SHP77 treated with DMSO at 0.1 percent for 48 hours (cell line): ENCODE measurements around the gene AGBL1.
"Not testable (repeated sequence)": the region's sequence is repeated elsewhere in the genome, so short reads cannot be mapped to it uniquely, and the experiment has no call there.

Experiments
- DNase-seq: peaks from one replicate; lab custom pipeline; 2025; lab: John Stamatoyannopoulos, UW

The AGBL1 gene

GRCh38 chr15:86522721-86523120 is 443.1 kb downstream of the AGBL1 start:
- no peak for DNase-seq

DNA sequence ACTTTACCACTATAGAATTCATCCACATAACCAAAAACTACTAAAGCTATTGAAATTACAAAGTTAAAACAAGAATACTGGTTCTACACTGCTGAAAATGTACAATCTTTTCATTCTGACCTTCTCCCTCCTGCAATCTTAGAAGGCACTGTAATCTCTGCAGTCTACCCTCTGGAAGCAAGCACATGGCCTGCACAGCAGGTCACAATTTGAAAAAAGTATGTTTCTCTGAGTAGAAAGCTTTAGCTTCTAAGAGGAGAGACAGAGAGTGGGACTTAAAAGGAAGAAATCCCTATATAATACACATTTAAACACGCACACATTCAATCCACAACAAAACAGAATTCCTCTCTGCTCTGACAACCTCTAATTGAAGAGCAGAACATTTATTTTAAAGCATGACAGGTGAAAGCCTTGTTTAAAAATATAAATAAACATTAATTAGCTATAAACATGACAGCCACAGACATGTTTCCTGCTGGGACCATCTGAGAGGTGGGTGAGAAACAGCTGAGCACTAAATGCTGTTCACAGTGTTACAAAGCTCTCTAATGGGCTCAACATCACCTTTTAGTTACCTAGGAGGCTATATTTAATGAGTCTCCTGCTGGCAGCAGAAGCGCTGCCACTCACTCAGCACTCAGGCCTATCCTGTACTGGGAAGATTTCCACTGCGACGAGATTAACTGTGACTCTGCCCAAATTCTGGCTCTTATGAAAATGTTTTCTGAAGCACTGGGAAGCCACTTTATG is 447.4 kb downstream of the AGBL1 start:
- no peak for DNase-seq

- not testable (repeated sequence) for DNase-seq
Observed at GRCh38 chr15:86528094-86528493, 448.4 kb downstream of the AGBL1 start.

DNA sequence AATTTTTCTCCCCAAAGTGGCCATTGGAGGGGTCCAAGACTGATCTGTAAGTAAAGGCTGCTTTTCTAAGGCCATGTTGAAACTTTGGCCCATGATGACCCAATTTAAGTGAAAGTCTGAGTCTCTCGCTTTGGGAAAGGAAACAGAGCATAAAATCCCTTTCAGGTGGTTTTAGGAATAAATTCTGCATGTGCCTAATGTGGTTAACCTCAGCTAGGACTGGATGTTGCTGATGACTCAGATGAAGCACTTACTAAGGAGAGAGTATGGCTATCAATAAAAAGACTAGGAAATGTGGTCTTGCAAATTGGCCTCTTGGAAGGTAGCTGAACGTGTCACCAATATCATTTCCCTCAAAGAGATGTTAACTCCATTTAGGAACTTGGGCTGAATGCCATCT is 458.5 kb downstream of the AGBL1 start:
- DNase-seq = no peak

GRCh38 chr15:86540840-86541467 is 461.3 kb downstream of the AGBL1 start:
- DNase-seq = no peak

DNA sequence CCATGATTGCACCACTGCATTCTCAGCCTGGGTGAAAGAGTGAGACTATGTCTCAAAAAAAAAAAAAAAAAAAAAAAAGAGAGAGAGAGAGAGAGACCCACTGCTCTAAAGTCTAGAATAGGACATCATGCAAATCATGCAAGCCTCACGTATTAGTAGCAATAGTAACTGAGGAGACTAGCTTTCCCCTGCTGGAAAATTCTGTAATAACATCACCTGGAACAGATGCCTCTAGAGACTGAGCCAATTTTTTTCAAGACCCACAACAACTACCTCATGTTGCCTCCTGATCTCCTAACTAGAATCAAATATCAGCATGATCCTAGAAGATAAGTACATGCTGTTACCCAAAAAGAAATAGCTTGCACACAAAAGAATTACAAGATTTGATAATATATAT is 461.9 kb downstream of the AGBL1 start:
- DNase-seq = no peak

DNA sequence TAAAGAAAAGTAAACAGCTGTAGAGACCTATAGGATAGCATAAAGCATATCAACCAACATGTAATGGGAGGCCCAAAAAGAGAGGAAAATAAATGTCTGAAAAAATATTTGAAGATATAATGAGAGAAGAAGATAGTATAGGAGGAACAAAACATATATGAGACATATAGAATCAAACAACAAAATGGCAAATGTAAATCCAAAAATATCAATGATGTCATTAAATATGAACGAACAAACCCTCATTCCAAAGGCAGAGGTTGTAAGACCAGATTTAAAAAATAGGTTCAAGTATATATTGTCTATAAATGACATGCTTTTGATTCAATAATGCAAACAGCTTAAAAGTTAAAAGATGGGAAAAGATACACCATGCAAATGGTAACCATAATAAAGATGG is 470.4 kb downstream of the AGBL1 start:
- DNase-seq = no peak

- no peak for DNase-seq
Observed at GRCh38 chr15:86553108-86553507, 473.4 kb downstream of the AGBL1 start.

GRCh38 chr15:86555098-86555497 is 475.4 kb downstream of the AGBL1 start:
- no peak for DNase-seq

GRCh38 chr15:86555939-86556338 is 476.3 kb downstream of the AGBL1 start:
- DNase-seq = peak; percentile 95

DNA sequence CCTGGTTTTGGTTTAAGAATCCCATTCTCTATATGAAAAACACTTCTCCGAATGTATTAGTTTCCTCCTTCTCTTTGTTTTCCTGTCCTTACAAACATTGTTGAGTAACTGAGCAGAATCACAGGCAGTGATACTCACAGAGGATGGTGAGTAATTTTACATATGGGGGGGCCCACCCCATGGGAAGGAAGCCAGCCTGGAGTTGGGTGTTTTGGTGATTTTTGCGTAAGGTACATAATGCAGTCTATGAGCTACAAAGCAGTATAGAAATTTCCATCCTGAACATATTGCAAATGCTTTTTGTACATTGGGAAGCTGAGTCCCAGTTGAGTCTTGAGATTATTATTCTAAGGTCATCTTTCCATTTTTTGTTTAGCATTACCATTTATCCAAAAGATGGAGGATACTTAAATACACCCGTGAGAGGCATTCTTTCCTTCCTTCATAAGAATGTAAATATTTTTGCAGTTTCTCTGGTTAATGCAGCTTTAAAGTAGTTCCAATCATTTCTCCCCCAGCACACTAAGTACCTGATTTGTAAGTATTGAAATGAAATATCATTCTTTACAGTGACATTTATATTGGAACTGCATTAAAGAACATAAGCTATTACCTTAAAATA is 476.8 kb downstream of the AGBL1 start:
- DNase-seq = no peak

DNA sequence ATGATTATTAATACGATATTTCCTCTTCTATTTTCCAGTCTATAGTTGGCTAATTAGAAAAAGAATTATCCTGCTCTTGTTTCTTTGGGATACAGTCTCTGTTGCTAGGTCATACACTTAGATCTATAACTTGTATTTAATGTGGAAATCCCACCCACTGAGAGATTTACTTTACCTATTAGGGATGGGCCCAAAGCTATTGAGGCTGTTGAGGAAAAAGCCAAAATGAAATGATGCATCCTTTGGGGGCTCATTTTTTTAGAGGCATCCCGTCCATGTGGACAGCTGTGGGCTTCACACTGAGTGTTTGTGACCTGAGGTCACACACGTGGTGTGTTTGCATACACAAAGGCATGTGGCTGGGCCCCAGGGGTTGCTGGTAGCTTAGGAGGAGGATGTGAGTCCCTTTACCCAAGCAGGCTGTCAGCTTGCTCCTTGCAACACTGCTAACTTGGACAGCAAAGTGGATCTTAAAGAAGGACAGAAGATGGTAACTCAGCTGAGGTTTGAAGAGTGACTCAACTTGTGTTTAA is 477.4 kb downstream of the AGBL1 start:
- no peak for DNase-seq

DNA sequence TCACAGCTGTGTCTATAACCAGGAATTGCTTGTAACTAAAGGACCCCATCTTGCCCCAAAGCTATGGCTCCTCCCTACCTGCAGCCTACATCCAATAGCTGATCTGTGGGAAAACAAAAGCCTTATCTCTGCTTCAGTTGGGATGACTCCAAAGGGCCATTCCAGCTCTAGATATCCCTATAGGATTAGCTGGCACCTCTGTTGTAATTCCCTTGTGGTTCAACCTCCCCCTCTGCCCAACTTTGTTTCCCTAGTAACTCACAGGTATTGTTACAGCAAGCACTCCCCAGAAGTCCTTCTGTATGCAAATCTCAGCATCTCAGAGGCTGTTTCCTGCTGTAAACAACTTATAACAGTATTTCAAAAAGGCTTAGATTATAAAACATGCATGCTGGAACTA is 478.6 kb downstream of the AGBL1 start:
- no peak for DNase-seq

DNA sequence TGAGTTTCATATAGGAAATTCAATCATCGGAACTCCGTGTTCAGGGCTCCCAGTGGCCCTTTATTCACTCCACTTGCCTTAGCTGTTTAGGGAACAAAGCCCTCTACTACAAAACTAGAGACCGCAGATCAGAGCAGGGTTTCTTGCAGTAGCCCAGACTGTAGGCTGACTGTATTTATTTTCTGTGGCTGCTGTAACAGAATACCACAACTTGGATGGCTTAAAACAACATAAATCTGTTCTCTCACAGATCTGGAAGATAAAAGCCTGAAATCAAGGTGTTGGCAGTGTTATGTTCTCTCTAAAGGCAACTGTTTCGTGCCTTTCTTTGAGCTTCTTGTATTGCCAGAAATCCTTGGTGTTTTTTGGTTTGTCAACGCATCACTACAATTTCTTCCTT is 479.0 kb downstream of the AGBL1 start:
- no peak for DNase-seq

- no peak for DNase-seq
Observed at GRCh38 chr15:86568378-86568777, 488.7 kb downstream of the AGBL1 start.

- DNase-seq = no peak
Observed at GRCh38 chr15:86570738-86571137, 491.1 kb downstream of the AGBL1 start.

DNA sequence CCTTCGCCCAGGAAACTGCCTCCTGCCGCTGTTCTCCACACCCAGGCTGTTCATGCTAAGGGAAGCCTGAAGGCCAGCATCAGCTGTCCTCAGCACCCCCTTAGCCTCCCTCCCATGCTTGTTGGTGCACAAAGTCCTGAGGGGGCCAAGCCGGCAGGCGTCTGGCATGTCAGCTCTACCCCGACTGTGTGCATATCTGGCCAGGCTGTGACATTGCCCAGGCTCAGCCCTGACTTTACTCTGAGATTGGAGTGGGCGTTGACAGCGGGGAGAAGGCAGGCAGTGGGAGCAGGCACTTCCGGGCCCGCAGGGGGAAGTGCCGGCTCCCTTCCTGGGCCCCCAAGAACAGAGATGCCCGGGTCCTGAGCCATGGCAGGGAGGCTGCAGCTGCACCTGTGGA is 492.2 kb downstream of the AGBL1 start:
- no peak for DNase-seq

GRCh38 chr15:86572368-86572841 is 492.7 kb downstream of the AGBL1 start:
- peak; percentile 14 for DNase-seq

DNA sequence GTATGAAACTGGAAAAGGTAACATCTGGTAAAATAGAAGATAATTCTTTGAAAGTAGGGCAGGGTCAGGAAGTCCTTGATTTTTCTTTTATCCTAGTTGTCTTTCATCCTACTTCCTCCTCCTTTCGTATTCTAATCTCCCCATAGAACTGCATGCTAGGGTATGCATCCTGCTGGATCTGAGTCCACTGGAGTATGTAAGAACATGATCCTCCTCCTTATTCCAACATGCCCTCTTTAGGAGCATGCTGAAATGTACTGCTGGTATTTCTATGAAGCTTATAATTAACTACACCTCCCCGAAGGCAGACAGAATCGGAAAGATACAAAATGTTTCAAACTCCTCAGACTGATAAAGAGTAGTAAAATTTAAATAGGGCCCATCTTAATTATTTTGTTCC is 493.8 kb downstream of the AGBL1 start:
- no peak for DNase-seq

- DNase-seq = no peak
Observed at GRCh38 chr15:86588413-86588812, 508.7 kb downstream of the AGBL1 start.

- no peak for DNase-seq
Observed at GRCh38 chr15:86590461-86590860, 510.8 kb downstream of the AGBL1 start.

DNA sequence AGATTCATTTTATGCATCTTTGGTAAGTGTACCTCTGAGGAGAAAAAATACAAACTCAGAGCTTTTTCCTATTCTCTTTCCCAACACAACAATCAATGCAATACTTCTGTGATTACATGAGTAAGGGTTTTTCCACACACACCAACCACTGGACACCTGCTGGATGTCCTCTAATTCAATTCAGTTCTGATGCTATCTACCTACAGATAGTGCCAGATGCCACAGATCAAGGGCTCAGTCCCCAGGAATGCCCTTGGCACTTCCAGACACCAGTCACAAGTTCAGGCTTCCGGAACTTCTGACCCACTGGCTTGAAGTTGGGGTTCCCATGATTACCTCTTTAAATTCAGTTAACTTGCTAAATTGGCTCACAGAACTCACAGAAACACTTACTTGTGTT is 511.5 kb downstream of the AGBL1 start:
- DNase-seq = no peak
